HepG2 (cell line): ENCODE results near the gene KLK10.

Experiments
- CREM ChIP-seq, 2 experiments: sonication (generic) in 1 of 2; formaldehyde crosslinking in 1 of 2; IDR thresholded peaks; 2 replicates each; pipeline versions ENCODE4 v1.4.0 to v1.6.1; 2016 to 2020; ENCODE audit warnings: antibody characterized with exemption in 1 of 2, mild to moderate bottlenecking in 1 of 2, missing genetic modification reagents in 1 of 2
- MZF1 ChIP-seq: sonication (generic); formaldehyde crosslinking; IDR thresholded peaks from 2 replicates; pipeline ENCODE4 v1.8.1; 2023; ENCODE audit warnings: mild to moderate bottlenecking, missing genetic modification reagents, borderline replicate concordance
- POLR2AphosphoS5 ChIP-seq: IDR thresholded peaks from 2 replicates; pipeline ENCODE4 v1.6.1; 2012; ENCODE audit warnings: low read depth, low read length
- SRSF9 ChIP-seq: fragments of 200-400 bp; formaldehyde crosslinking; IDR thresholded peaks from 2 replicates; pipeline ENCODE4 v1.6.1; 2018; ENCODE audit warnings: borderline replicate concordance, mild to moderate bottlenecking, low read depth, low read length; ENCODE audit not compliant: insufficient read depth, poor library complexity, severe bottlenecking
- STAT6 ChIP-seq: sonication (generic); formaldehyde crosslinking; IDR thresholded peaks from 2 replicates; pipeline ENCODE4 v1.4.0; 2020; ENCODE audit warnings: missing genetic modification reagents, mild to moderate bottlenecking, borderline replicate concordance
- SUZ12 ChIP-seq: fragments of 150-350 bp; IDR thresholded peaks from 2 replicates; pipeline ENCODE4 v1.6.1; 2014; ENCODE audit warnings: low read depth, low read length
- ZBTB34 ChIP-seq: sonication (generic); formaldehyde crosslinking; IDR thresholded peaks from 2 replicates; pipeline ENCODE4 v1.8.0; 2022; ENCODE audit warnings: mild to moderate bottlenecking, missing genetic modification reagents

- TF ChIP-seq ZBTB34 (CRISPR knock-in tag): no peak
- no peak for TF ChIP-seq SUZ12
- TF ChIP-seq SRSF9: no peak
- TF ChIP-seq MZF1 (CRISPR knock-in tag): no peak
- no peak for TF ChIP-seq CREM (IDR thresholded peaks at IDR 0.05)
- no peak for TF ChIP-seq CREM (CRISPR knock-in tag; IDR thresholded peaks at IDR 0.05)
- TF ChIP-seq POLR2AphosphoS5: no peak
- no peak for TF ChIP-seq STAT6
Measured at GRCh38 chr19:51009061-51009891, 10.2 kb downstream of the KLK10 start.
